ENCODE measurements around the gene NTM.

NTM gene

DNA sequence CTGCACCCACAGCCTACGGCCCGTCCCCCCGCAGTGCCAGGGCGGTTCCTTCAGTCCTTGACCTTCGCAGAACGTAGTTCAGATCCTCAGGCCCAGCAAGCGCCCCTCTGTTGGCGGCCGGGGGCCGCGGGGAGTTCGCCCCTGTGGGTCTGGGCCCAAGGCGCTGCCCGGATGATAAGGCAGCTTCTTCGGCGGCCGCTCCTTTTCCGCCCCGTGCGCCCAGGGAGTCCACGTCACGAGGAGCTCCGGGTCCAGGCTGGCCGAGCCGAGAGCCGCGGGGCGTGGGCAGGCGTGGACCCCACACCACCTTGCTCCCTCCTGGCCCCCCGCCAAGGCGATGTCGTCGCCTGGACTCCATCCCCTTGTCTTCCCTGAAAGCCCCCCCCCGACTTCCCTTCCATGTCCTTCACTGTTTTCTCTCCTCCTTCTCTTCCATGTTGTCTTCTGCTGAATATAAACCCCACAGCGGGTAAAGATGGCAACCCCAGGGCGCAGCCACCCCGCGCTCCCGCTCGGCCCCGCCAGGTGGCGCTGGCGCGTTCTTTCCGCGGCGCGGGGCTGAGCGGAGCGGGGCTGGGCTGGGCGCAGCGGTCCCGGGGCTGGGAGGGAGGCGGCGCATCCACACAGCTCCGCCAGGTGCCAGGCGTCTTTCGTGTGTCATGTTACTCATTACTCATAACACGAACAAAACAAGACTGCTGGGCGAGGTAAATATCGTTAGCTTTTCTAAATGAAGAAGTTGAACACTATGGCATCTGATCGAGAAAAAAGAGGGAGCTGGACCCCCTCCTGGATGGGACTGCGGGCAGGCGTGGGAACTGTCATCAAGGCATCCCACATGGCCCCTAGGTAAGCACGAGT, 321.0 kb downstream of the NTM start:
- no peak for DNase-seq

DNA sequence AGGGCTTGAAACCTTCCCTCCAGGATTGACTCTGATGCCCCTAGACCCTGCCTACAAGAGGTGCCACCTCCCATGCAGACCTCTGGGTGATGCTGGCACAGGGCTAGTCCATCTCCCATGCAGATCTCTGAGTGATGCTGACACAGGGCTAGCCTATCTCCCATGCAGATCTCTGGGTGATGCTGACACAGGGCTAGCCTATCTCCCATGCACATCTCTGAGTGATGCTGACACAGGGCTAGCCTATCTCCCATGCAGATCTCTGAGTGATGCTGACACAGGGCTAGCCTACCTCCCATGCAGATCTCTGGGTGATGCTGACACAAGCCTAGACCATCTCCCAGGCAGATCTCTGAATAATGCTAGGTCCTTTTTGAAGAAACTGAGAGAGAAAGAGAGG, 321.7 kb downstream of the NTM start:
- DNase-seq = no peak

DNA sequence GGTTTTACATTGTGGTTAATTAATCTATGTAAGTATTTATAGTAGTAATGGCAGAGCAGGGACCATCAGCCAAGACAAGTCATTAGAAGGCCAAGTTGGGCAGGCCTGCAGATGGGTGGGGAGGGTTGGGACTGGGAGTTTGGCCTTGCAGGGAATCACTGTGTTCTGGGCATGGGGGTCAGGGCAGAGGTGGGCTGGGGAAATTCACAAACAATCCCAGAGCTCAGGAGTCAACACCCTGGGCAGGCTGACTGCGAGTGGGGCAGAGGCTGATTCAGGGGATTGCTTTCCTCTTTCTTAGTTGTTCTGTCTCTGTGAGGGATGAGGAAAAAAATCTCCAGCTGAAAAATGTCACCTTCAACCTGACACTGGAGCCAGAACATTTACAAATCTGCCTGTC, 322.5 kb downstream of the NTM start:
- no peak for DNase-seq

DNA sequence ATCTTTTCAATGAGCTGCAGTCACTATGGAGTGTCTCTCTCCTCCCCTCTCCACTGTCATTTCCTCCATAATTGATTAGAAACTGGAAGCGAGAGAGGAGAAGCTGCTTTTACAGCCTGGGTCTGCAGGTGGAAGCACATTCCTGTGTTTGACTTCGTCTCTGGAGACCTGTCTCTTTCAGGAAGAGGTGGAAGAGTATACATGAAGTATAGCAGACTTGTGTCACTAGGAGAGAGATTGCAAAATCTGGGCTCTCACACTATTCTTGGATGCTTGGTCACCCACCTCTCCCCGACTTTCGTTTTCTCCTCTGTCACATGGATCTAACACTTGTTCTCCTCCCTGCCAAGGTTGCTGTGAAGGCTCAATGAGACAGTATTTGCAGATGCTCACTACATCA, 323.3 kb downstream of the NTM start:
- no peak for DNase-seq

DNA sequence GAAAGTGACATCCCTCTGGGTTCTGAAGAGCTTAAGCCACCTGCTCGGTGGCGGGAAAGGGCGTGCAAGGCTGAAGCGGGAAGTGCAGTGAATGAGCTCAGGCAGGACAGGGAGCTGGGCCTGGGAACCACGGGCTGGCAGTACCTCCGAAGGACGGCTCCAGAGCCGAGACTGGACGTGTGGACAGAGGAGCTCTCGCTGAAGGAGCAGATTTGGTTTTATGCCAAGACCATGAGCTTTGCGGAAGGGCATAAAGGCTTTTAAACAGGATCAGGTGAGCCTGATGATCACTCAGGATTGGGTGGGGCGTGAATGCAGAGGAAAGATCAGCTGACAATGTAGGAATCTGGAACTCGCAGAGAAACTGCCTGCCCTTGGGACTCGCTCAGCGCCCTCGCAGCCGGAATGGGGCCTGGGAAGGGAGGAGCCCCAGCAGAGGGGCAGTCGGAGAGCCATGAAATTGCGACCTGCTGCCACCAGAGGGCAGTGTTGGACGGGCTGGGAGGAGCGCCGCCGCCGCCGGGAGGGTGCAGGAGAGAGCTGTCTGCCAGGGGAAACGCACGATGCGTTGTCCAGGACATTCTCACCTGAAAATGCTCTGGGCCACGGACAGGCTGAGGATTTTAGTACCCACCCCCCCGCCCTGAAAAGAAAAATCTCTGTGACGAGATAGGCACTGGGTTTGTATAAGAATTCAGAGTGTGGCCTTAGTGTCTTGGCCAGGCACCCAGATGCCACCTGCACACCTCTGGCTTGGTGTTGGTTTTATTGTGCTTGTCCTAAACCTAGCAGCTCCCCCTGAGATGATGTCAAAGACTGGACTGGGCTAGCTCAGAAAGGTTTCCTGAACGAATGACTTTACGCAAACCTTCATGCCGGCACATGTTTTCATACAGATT, 324.4 kb downstream of the NTM start:
- no peak for DNase-seq

DNA sequence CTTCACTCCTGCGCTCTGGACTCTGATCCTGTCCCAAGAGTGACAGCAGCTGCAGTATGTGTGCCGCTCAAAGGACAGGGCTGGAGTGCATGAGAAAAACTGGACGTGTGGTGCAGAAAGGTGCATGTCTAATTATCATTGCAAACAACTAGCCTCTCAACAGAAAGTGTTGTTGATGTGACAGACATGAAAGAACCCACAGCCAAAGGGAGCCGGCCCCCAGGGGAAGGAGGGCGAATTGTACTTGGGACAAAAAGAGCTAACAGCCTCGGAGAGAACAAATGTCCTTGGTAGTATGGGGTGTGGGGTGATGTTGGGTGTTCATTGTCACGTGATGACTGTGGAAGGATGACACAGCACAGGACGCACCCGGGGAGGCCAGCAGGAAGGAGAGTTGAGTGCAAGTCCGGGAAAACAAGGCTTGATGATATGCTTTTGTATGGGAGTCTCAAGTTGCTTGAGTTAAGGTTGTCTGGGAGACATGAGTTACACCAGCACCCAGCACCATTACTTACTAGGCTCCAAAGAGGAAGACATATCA, 325.5 kb downstream of the NTM start:
- no peak for DNase-seq

DNA sequence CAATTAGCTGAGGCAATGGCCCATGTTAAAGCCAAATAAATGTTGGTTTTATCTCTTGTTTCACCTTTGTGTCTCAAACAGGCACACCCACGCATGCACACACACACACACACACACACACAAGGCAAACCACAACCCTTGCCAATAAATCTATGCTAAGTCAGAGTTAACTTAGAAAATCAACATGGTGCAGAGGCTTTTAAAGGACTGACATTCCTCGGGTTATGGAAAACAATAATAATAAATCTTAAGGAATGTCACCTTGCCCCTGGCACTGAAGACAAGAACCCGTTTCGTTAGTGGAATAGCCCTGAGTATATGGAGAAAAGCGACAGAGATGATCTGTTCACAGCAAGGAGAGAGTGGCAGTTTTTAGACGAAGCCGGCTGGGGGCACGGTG, 326.3 kb downstream of the NTM start:
- DNase-seq = no peak

DNA sequence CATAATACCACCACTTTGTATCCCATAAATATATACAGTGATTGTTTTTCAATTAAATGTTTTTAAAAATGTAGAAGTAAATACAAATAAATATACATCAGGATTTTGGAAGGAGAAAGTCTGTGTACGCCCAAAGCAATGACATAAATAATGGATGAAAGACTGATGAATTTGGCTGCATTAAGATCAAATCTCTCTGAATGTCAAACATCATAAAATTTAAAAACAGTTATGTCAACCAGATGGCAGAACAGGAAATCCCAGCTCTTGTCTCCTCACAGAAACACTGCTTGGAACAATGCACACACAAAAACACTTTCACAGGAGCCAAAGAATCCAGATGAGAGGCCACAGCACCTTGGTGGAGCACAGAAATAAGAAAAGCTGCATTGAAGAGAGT, 332.9 kb downstream of the NTM start:
- DNase-seq = no peak

DNA sequence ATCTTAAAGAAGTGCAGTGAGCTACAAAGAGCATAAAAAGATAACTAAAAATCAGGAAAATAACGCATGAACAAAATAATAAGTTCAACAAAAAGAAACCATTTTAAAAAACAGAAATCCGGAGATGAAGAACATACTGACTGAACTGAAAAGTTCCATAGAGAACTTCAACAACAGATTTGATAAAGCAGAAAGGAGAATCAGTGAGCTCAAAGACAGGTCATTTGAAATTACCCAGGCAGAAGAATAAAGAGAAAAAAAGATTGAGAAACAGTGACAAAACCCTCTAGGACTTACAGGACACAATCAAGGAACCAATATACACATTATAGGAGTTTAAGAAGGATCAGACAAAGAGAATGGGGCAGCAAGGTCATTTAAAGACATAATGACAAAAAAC, 334.3 kb downstream of the NTM start:
- DNase-seq = no peak

DNA sequence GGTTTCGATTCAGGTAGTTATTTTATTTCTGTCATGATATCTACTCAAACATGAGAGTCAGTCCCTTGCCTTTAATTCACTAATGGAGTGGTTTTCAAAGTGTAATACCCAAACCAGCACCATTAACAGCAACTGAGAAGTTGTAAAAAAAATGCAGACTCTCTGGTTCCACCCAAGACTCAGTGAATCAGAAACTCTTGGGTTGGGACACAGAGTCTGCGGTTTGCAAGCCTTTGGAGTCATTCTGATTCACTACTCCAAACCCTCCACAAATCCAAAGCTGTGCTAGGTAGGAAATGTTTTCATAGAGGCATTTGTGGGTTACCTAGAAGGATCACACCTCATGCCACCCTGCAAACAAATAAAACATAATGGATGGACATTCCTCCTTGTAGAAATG, 340.1 kb downstream of the NTM start:
- DNase-seq = no peak

DNA sequence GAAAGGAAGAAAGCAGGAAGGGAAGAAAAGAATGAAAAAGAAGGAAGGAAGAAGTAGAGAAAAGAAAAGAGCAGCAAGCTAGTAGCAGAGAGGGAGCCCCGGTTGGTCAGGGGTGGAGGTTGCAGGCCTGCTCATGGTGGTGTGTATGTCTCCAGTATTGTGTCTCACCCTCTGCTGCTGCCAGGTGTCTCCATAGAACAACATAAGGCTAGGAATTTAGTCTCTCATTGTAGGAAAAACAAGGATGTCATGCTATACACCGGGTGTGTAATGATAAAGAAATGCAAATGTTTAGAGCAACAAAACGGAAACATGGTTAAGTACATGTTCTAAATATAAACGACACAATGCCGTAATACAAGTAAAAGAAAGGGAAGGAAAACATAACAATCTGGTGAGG, 342.5 kb downstream of the NTM start:
- DNase-seq = no peak

DNA sequence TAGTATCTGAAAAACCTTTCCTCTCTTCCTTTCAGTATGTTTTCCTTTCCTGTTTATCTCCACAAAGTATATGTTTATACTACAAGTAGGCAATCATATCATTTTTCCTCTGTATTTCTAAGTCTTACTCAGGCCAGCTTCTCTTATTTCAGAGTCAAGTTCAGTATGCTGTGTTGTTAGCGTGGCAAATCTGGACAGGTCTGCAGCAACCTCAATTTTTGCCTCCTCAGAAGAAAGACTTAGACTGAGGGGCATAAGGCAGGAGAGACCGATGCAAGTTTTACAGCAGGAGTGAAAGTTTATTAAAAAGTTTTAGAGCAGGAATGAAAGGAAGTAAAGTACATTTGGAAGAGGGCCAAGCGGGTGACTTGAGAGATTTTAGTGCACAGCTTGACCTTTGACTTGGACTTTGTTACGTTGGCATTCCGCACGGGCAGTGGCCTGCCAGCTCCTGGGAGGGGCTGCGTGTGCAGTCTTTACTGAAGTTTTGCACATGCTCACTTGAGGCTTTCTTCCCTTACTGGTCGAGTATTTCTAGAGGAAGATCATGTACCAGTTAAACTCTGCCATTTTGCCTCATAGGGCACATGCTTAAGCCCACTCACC, 343.2 kb downstream of the NTM start:
- DNase-seq = no peak

DNA sequence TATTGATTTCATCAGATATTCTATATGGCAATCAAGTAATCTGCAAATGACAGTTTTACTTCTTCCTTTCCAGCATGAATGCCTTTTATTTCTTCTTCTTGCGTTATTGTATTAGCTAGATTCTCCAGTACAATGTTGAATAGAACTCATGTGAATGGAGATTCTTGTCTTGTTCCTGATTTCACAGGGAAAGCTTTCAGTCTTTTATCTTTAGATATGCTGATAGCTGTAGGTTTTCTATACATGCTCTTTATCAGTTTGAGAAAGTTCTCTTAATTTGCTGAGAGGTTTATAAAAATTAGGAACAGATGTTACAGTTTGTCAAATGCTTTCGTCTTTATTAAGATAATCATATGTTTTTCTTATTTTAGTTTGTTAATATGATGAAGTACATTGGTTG, 347.2 kb downstream of the NTM start:
- no peak for DNase-seq

DNA sequence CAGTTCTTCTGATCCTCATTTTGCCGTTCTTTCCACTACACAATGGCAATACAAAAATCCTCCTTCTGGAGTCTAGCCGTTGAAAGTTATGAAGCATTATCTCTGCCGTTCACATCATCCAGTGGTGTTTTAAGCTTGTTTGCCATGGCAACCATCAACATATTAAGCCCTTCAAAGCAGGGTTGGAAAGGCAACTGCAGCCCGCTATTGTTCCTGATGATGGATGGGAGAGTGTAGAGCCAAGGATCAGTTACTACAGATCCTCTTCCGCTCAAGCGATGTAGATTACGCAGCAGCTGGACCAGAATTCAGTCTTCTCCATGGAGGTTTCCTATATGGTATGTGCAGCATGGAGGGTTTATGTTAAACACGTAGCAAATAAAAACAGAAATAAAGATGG, 352.7 kb downstream of the NTM start:
- DNase-seq = no peak

DNA sequence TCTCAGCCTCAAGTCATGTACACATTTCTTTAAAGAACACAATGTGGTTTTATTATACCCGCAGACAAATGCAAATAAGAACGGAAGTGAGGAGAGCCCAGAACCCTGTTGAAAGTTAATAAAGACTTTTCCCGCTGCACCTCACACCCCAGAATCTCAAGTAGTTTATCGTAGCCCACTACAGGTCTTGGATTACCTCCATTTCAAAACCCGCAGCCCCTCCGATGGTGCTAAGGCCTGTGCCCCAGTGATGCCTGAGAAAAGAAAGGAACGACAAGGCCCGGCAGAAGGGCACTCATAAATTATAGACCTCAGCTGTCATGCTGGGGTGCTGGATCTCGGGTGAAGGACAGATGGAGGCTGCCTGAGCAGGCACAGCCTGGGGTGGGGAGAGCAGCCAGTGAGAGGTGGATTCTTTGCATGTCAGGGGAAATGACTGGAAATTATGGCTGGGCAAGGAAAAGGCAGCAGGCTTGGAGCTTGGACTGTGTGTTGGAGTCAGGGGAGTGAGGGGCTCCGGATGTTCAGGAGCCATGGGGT, 354.1 kb downstream of the NTM start:
- DNase-seq = no peak

DNA sequence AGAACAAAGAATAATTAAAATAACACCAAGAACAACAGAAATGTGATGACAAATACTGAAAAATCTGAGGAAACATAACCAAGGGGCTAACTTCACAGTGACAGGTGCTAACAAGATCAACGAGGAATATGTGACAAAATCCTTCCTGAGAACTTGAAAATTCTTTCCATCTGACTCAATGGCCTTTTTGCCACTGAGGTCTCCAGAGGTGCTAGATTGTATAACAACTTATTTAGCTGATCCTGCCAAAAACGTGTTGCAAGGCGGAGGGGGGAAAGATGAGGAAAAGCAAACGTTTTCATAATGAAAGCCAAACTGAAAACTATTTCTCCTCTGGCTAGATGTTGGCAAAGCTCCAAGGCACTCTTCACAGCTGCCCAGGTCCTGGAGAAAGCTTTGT, 364.5 kb downstream of the NTM start:
- no peak for DNase-seq

DNA sequence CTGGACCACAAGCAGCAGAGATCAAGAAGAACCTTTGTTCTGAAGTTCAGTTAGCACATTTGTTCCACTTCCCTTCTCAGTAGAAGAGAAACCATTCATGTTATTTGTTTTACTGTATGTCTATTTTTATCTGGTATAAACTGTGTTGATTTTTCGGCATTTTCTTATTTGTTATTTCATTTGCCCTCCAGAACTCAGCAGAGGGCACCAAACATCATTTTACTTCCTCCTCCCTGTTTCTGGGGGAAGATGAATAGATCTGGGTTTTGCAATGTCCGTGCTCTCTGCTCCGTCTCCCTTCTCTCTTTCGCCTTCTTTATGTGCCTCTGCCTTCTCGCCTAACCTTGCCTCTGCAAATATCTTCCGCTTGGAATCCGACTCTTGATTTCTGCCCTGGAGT, 366.9 kb downstream of the NTM start:
- no peak for DNase-seq

DNA sequence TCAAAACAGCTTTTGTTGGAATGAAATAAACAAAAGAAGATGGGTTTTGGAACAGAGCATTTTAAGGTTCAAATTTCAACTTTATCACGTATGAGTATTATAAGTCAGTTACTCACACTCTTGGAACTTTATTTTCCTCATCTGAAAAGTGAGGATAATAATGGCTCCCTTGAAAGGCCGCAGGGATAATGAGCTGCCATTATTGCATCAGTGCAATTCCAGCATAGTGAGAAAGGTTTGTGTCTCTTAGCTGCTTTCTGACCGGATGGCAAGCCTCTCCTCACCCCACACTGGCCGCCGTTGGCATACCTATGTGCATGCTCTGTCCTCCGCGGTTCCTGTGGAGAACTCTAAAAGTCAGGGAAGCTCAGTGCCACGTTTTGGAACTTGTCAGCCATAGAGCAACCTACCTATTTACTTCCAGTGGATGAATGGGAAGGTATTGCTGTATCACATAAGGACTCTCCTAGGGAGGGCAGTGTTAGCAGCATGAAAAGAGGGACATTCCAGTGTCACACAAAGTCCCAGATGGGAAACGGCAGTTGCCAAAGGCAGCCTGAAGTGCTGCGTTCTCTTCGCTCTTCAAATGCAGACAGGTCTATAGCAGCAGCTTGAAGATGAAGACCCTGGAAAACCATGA, 368.9 kb downstream of the NTM start:
- DNase-seq = no peak

DNA sequence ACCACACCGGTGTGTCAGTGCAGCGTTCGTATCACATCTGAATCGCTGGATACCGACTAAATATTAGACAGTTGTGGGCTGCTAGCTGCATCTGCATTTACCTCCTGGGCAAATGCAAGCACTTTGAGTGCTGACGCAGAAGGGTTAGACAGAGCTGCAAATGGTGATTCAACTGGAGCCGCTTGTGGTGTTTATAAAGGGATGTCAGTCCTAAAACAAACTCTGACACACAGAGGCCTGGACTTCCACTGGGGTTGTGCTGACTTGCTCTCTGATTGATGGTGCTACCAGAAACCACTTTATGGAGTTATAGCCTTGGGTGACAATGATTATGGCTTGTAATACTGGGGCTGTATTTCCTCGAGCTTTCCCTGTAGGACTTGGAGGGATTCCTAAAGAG, 374.4 kb downstream of the NTM start:
- DNase-seq = no peak

DNA sequence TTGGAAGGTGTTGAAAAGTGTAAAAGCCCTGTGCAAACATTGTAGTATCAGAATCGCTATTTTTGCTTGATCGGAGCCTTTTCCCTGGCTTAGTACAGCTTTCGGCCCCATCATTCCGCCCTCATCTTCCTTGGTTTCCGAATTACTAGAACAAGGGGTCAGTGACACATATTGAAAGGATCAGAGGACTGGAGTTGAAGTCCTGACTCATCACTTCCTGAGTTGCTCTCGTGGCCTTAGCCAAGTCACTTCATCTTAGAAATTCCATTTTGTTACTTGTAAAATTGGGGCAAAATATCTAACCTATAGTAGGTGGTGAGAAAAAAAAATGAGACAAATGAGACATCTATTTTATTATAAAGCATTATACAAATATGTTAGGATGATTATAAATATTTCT, 375.0 kb downstream of the NTM start:
- no peak for DNase-seq

DNA sequence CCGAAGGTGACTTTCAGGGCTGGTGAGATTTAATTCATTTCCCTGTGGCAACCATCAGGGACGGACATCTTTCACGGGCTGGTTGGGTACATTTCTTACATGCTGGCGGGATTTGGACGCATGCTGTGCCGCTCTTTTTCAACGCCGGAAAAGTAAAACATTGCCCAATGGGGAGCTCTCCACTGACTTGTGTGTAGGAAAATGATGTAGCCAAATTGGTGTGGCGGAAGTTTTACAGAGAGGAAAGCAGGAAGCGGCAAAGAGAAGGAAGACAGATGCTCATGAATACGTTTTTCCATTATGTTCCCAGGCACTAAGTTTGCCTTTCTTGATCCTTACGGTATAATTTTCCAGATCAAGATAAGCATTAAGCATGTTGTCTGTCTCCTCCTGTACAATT, 375.8 kb downstream of the NTM start:
- DNase-seq = no peak

Data from effector CD8-positive, alpha-beta T cell (primary cell).